HG02642 (cell line): ENCODE measurements around the gene KLHL10.

ENCODE experiments used
- ATAC-seq: cut with Tn5 transposase; IDR thresholded peaks from one replicate; pipeline ENCODE4 v1.9.1; 2021; ENCODE audit warnings: mild to moderate bottlenecking; ENCODE audit not compliant: unreplicated experiment, poor library complexity

The KLHL10 gene

DNA sequence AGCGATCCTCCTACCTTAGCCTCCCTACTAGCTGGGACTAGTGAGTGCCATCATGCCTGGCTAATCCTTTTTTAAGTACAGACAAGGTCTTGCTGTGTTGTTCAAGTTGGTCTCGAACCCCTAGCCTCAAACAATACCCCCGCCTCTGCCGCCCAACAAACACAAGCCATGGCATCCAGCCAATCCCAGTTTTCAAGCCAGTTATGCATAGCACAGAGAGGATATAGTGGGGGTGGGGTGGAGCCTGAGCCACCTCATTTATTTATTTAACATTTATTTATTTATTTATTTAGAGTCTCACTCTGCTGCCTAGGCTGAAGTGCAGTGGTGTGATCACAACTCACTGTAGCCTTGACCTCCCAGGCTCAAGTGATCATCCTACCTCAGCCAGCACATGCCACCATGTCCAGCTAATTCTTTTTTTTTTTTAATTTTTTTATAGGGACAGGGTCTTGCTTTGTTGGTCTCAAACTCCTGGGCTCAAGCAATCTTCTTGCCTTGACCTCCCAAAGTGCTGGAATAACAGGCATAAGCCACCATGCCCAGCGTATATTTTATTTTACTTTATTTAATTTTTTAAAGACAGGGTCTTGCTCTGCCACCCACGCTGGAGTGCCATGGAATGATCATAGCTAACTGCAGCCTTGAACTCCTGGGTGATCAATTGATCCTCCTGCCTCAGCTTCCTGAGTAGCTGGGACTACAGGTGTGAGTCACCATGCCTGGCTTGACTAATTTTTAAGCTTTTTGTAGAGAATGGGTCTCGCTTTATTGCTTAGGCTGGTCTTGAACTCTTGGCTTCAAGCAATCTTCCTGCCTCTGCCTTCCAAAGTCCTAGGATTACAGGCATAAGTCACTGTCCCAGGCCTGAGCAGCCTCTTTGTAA lies 53.8 kb downstream of the KLHL10 start:
- no peak for ATAC-seq

DNA sequence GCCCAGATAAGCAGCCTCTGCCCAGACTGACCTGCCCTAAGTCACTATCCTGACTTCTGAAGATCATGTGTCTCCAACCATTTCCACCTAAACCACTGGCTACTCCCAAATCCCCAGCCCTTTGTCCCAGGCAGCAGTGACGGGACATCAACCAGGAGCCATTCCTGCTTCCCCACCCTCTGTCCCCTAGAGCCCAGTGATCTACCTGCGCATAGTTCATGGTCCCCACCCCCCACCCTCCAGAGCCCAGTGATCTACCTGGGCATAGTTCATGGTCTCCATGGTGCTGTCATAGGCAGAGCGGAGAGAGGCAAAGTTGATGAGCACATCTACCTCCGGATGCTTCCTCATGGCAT lies 54.4 kb downstream of the KLHL10 start:
- no peak for ATAC-seq

DNA sequence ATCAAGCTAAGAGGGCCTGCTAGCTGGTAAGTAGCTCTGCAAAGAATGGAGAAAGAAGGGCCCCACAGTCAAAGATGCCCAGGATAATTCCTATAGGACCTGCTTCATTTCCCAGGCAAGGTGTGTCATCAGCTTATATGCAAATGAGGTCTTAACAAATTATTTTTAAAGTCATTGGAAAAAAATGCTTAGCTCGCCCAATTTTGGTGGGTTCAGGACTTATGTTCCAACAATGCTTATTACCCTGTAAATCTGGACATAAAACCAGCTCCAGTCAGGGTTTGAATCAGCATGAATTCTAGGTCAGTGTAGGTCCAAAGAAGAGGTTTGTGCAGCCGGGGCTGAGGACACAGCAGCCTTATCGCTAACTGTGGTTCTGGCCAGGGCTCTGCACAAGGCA lies 55.8 kb downstream of the KLHL10 start:
- ATAC-seq = no peak

DNA sequence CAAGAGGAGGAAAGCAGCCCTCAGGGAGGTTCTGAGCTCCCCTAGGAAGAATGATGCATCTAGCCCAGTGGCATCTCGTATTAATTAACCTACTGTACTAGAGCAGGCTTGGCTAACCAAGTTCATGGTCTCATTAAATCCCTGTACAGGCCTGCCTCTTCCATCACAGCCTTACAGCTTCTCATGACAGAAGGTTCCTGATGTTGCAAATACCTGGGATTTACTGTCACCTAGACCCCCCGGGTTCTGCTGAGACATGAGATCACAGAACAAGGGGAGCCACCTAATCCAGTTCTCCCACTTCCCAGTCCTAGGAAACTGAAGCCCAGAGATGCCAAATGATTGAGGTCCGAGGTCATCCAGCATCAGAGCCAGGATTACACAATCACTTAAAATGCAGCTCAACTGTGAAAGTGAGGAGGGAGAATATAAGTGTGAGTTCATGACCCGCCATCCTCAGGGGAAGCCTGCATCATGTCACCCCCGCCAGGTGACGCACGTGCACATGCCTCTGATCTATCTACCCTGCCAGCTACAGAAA lies 57.2 kb downstream of the KLHL10 start:
- ATAC-seq = no peak

DNA sequence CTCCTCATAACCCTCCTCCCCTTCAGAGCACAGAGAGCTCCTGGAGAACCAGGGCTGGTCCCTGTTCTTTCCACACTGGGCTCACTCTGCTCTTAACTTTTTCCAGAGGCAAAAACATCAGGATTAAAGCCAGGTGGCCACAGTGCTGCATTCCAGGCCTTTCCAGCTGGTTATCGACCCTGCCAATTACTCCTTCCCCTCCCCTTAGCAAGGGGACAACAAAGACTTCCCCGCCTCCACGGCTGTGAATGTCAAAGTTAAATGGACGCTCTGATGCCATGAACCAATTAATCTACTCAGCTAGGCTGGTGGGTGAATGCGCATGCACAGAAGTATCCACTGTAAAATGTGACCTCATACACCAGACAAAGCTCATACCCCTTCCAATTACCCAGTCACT lies 58.0 kb downstream of the KLHL10 start:
- ATAC-seq = no peak

DNA sequence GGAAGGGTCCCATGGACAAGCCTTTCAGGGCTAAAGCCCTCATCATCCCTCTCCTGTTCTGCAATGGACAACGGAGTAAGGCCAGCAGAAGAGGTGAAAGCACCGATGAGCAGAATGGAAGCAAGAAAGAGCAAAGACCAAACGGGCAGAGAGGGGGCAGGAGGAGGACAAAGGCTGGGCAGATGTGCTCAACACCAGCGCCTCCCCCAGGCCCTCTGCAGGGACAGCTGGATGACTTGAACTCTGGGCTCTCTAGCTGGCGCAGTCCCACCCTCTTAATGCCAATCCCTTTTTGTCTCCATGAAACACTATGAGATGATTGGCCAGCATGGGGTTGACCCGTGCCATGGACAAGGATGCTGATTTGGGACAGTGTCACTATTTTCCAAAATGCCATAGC lies 59.1 kb downstream of the KLHL10 start:
- ATAC-seq = no peak
